Spleen (tissue), 7 donors: ENCODE results near the gene MAP3K6.

Experiments
- CTCF ChIP-seq, 11 experiments: fragments of 200-600 bp in 7 of 11; fragments of 450-650 bp in 4 of 11; sonication (generic) in 4 of 11; IDR thresholded peaks in 8 of 11; conservative IDR thresholded peaks in 3 of 11; 1 replicate in 7 of 11; 2 replicates in 4 of 11; pipeline versions ENCODE4 v1.4.0 to v1.8.0; 2016 to 2021; ENCODE audit warnings: antibody characterized with exemption in 11 of 11, inconsistent platforms in 4 of 11, mild to moderate bottlenecking in 1 of 11
- POLR2AphosphoS5 ChIP-seq, 3 donors: sonication (generic); formaldehyde crosslinking; IDR thresholded peaks; one replicate each; pipeline ENCODE4 v1.5.1; 2017; ENCODE audit warnings: antibody characterized with exemption in 3 of 3
- donor health status: DM: no; HTN: no; CAD: no; lungs with moderate emphysema.
- donor health status: DM: no; HTN: no; CAD: no.
- donor health status: DM: no; HTN: no; CAD: no.

DNA sequence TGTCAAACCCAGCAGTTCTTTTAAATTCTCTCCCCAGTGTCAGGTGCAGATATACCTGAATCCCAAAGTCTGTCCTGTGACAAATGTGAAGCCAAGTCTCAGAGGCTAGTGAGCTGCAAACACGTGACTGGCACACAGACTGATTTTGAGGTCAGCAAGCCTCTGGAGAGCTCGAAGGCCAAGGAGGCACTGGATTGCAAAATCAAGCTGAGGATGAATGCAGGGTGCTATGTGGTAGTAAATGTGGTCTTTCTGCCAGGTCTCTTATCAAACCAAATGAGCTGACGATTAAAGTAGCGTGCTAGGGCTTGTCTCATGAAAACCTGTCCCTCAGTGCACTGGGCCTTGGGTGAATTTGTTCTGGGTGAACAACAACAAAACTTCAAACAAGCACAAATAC, 46.2 kb upstream of the MAP3K6 start:
- TF ChIP-seq CTCF (IDR thresholded peaks at IDR 0.05 in 8 of 11, conservative IDR thresholded peaks at IDR 0.05 in 3 of 11) (no peak), POLR2AphosphoS5 (IDR thresholded peaks at IDR 0.05) (no peak)
